ENCODE measurements around the gene HECTD1. TPM values are rescaled to one million over a fixed set of nuclear protein-coding genes. Genes with fewer than 3 reads are reported as not detected.
"Not testable (repeated sequence)": the region's sequence is repeated elsewhere in the genome, so short reads cannot be mapped to it uniquely, and the experiment has no call there.

Gene HECTD1
- total RNA-seq, 1 experiment from 2014 or later: 110 TPM

DNA sequence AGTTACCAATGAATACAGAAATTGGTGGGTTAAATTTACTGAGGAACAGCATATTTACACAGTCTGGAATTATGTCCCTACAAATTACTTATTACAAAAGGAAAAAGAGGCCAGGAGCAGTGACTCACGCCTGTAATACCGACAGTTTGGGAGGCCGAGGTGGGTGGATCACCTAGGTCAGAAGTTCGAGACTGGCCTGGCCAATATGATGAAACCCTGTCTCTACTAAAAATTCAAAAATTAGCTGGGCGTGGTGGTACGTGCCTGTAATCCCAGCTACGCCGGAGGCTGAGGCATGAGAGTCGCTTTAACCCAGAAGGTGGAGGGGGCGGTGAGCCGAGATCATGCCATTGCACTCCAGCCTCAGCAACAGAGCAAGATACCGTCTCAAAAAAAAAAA lies 52.6 kb downstream of the HECTD1 start:
- peak; percentile 6 for DNase-seq (ENCODE audit: low read depth)

DNA sequence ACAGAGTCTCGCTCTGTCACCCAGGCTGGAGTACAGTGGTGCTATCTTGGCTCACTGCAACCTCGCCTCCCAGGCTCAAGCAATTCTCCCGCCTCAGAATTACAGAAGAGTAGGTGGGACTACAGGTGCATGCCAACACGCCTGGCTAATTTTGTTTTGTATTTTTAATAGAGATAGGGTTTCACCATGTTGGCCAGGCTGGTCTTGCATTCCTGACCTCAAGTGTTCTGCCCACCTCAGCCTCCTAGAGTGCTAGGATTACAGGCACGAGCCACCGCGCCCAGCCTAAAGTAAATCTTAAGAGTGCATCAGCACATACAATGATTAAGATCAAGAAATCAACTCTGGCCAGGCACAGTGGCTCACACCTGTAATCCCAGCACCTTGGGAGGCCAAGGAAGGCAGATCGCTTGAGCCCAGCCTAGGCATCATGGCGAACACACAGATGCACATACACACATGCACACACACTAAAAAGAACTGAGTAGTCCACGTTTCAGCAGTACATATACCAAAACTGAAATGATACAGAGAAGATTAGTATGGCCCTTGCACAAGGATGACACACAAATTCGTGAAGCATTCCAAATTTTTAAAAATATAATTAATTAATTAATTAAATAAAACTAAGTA lies 65.0 kb downstream of the HECTD1 start:
- DNase-seq (ENCODE audit: low read depth): no peak

DNA sequence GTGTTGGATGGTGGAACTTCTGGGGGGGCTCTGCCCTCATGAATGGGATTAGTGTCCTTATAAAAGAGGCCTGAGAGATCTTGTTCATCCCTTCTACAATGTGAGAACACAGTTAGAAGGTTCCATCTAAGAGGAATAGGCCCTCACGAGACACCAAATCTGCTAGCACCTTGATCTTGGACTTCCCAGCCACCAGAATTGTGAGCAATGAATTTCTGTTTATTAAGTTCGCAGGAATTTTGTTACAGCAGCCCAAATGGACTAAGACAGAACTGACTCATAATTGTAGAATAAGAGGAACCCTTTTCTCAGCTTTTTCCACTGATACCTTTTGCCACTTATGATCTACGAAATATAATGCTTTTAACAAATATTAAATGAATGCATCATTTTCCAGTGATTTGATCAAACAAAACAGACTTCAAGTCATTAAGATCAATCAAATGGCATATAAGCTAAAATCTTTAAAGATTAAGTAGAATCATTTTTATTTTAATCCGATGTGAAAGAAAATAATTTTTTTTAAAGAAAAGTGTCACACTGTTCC lies 68.2 kb downstream of the HECTD1 start:
- no peak for DNase-seq (ENCODE audit: low read depth)

DNA sequence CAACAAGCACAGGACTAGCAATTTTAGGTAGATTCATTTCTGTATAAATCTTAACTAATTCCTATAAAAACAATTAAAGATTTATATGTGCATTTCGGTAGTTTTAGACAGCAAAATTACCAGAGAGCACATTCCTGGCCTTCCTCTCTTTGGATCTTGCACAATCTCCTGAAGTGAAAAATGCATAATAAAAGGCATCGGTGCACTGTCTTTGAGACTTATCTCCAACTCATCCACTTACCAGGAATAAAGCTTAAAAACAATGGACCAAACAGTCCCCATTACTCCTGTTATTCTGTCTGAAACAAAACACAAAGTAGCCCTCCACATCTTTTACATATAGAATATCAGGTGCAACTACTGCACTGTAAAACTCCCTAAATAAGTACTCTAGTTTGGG lies 69.3 kb downstream of the HECTD1 start:
- DNase-seq (ENCODE audit: low read depth): no peak

DNA sequence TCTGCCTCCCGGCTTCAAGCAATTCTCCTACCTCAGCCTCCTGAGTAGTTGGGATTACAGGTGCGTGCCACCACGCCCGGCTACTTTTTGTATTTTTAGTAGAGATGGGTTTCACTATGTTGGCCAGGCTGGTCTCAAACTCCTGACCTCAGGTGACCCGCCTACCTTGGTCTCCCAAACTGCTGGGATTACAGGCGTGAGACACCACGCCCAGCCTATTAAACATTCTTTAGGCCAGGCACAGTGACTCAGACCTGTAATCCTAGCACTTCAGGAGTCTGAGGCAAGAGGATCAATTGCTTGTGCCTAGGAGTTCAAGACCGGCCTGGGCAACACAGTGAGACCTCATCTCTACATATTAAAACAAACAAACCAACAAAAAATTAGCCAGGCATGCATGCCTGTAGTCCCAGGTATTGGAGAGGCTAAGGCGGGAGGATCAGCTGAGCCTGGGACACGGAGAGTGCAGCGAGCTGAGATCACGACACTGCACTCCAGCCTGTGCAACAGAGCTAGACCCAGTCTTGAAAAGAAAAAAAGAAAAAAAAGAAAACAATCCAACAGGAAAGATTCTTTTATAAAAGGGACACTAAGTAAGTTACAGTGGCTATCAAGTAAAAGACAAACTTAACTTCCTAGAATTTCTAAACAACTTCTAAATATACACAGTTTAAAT lies 70.2 kb downstream of the HECTD1 start:
- peak; percentile 9 for DNase-seq (ENCODE audit: low read depth)

DNA sequence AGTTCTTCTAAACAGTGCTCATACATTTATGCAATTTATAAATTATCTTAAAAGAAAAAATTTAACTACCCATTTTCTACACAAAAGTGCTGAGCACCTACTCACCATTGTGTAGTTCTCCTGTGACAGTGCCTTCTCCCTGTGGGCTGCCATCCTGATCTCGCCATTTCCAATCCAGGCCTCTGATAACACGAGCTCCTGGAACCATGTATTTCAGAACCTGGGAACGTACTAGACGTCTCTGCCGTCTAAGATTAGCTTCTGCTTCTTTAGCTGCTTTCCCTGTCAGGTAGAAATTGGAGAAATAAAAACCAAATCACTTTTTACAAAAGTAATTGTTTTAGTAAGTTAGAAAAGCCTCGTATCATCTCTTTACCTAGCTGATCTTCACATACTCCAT lies 74.5 kb downstream of the HECTD1 start:
- no peak for DNase-seq (ENCODE audit: low read depth)

DNA sequence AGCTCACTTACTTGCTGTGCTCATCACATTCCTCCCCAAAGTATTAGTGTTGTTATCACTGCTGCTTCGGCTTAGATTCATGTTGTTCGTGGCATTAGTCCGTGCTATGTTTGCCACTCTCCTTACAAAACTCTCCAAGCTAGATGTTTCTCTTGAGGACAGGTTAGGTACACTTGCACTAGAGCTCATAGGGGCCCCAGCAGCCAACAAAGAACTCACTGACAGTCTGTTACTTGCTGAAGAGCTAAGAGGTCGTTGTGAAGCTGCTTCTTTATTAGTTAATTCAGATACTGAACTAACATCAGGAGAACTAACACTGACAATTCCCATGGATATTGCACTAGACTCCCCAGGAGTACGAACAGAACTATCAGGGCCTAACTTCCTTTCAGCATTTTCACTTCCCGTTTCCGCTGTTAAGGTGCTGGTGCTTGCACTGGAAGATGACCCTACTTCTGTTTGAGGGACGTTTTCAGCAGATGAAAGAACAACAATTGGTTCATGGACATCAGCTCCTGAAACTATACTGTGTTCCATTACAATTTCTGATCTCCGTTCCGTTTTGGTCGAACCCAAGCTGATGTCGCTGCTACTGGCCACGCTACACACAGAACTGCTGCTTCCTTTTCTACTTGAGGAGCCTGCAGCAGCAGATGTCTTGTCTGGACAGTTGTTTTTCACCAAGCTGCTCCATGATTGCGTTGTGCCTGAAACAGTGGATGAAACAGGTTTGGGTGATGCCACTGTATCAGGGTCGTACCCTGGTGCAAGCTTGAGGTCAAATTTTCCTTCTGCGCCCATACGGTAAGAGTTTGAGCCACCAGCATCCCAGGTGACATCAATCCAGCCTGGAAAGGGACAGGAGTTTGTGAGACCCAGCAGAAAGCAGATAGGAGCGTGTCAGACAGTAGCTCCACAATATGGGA lies 78.7 kb downstream of the HECTD1 start:
- DNase-seq (ENCODE audit: low read depth): no peak

DNA sequence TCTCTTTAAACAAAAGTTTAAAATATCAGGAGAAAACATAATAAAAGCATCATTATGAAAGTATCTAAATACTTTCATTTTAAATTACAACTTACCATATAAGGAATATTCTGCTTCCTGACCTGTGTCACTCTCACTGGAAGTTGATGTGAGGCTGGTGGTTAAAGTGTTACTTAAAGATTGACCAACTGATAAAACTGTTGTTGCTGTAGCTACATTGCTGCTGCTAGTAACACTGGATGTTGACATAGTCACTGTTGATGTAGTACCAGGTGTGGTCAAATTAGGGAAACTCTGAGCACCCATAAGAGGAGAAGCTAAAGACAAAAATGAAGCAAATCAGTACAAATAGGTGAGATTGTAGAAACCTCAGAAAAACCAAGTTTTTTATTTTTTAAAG lies 79.9 kb downstream of the HECTD1 start:
- peak; percentile 37 for DNase-seq (ENCODE audit: low read depth)

DNA sequence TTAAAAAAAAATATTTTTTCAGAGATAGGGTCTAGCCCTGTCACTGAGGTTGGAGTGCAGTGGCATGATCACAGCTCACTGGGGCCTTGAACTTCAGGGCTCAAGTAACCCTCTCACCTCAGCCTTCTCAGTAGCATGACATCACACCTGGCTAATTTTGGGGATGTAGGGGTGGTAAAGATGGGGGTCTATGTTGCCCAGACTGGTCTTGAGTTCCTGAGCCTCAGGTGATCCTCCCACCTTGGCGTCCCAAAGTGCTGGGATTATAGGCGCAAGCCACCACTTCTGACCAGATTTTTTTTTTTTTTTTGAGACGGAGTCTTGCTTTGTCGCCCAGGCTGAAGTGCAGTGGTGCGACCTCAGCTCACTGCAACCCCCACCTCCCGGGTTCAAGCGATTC lies 80.9 kb downstream of the HECTD1 start:
- no peak for DNase-seq (ENCODE audit: low read depth)

DNA sequence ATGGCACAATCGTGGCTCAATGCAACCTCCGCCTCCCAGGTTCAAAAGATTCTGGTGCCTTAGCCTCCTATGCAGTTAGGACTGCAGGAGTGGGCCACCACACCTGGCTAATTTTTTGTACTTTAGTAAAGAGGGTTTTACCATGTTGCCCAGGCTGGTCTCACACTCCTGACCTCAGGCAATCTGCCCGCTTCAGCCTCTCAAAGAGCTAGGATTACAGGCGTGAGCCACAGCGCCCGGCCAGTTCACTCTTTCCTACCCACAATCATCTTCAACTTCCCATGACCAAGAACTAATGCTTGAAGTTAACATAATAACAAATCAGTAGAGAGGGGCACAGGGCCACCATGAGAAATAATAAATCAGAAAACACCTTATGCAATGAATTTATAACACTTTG lies 82.4 kb downstream of the HECTD1 start:
- DNase-seq (ENCODE audit: low read depth): no peak

DNA sequence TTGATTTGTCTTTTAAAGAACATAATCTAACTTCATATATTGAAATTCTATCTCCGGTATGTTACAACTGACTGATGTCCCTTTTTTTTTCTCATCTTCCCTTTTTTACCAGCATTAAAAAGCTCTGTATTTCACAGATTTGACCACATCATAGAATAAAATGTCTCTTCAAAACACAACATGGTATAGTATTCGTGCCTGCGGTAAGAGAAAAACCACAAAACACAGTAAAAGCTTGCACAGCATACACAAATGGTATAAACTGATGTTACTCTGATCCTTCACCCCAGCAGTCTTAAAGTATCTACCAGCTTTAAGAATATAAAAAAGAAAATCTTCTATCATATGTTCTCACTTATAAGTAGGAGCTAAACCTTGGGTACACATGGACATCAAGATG lies 83.4 kb downstream of the HECTD1 start:
- no peak for DNase-seq (ENCODE audit: low read depth)

DNA sequence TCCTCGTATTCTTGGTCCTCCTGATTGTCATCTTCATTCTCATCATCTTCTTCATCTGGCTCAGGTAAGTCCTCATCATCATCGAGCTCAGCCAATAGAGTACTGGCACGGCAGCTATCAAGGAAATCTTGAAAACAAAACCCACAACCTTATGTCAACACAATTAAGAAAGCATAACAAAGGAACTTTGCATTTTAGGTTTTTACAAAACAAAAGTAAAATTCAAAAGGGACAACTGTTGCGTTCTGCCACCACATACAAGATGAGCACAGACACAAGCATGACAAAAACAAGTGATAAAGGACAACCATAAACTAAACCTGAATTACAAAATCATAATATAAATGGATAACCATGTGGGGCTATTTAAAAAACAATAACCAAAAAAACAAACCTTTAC lies 84.7 kb downstream of the HECTD1 start:
- DNase-seq (ENCODE audit: low read depth): no peak

DNA sequence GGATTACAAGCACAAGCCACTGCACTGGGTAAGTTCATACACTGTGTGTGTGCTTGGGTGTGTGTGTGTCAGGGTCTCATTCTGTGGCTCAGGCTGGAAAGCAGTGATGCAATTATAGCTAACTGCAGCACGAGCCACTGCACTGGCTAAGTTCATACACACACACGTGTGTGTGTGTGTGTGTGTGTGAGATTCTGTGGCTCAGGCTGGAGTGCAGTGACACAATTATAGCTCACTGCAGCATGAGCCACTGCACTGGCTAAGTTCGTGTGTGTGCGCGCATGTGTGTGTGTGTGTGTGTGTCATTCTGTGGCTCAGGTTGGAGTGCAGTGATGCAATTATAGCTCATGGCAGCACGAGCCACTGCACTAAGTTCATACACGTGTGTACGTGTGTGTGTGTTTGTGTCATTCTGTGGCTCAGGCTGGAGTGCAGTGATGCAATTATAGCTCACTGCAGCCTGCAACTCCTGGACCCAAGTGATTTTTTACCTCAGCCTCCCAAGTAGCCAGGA lies 85.4 kb downstream of the HECTD1 start:
- no peak for DNase-seq (ENCODE audit: low read depth)

DNA sequence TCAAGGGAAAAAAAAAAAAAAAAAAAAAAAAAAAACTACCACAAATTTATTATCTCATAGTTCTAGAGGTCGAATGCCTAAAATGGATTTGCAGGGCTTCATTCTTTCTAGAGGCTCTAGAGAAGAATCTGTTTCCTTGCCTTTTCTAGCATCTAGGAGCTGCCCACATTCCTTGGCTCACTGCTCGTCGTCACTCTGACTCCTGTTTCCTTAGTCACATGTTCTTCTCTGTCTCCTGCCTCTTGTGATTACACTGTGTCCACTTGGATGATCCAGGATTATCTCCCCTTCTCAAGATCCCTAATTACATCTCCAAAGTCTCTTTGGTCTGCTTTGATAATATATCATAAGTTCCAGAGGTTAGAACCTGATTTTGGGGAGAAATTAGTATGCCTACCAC lies 88.7 kb downstream of the HECTD1 start:
- DNase-seq (ENCODE audit: low read depth): no peak

DNA sequence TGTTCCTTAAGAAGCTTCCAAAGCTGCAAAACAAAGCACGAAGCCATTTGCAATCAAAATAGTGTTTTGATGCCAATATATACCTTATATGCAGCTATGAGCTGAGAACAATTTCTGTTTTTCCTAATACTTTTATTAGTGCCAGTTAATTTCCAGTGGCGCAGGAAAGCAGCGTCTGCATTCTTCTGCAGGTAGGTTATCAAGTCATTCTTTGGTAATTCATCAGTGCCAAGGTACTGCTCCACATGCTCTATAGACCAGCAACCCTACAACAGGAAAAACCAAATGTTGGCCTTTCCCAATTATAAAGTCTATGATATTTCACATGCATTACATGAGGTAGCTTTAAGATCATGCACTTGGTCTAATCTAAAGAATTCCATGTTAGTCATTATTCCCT lies 93.8 kb downstream of the HECTD1 start:
- no peak for DNase-seq (ENCODE audit: low read depth)

DNA sequence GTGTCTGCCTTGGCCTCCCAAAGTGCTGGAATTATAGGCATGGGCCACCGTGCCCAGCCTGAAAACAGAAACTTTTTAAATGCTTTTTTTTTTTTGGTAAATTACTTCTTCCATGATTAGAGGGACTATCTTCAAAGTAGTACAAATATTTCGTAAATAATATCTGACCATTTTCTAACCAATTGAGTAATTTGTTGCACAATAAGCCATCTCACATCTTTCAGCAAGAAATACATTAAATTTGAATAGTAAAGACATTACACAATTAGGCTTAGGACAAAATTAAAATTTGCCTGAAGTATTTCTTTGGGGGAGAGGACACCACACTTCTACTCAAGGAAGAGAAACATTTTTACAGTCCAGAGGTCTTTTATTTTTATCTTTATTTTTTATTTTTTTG lies 96.7 kb downstream of the HECTD1 start:
- DNase-seq (ENCODE audit: low read depth): no peak

DNA sequence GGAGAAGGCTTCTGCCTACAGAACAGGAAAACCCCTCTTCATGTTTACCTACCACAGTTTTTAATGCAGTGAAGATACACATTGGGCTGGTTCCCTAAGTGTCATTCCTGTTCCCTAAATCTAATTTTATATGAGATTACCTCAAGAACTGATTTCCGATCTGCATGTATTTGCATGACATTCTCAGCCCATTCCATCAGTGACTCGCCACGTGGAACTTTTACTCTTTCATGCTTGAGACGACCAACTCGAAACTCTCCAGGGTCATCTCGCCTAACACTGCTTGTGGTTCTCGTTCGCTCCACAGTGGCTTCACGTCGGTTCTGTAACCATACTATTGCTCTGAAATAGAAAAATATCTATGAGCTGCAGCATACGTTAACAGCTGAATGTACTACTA lies 98.3 kb downstream of the HECTD1 start:
- no peak for DNase-seq (ENCODE audit: low read depth)

DNA sequence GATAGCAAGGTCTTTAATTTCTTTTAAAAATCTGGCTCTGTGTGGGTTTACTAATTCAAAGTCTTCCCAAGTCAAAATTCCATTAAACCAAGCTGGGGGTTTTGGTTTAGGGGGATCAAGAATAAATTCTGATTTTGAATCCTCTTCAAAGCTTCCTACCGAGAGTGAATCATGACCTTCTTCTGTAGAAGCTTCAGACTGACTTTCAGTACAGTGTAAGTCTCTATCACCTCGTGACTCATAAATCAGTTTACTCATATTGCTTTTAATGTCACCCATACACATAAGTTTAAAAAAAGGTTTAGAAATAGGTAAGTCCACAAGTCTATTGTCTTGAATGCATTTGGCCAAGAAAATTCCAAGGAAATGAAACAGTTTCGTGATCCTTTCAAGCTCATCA lies 100.8 kb downstream of the HECTD1 start:
- peak; percentile 13 for DNase-seq (ENCODE audit: low read depth)

DNA sequence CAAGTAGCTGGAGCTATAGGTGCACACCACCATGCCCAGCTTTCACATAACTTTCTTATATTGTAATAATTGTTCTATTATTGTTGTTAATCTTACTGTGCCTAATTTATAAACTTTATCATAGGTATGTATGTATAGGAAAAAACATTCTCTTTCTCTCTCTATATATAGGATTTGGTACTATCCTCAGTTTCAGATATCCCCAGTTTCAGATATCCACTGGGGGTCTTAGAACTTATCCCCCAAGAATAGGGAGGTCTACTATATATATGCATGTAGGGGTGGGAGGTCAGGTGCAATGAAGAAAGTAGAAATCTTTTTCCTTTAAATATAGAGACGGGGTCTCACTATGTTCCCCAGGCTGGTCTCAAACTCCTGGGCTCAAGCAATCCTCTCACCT lies 110.5 kb downstream of the HECTD1 start:
- DNase-seq (ENCODE audit: low read depth): no peak

DNA sequence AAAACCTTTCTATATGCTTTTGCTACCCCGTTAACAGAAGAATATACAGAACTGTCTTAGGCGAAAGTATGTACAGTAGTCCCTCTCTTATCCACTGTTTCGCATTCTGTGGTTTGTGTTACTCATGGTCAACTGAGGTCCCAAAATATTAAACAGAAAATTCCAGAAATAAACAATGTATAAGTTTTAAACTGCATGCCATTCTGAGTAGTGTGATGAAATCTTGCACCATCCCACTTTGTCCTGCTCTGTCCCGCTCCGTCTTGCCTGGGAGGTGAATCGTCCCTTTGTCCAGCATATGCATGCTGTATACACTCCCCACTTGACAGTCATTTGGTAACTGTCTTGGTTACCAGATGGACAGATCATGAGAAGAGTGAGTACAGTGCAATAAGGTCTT lies 111.3 kb downstream of the HECTD1 start:
- DNase-seq (ENCODE audit: low read depth): no peak

DNA sequence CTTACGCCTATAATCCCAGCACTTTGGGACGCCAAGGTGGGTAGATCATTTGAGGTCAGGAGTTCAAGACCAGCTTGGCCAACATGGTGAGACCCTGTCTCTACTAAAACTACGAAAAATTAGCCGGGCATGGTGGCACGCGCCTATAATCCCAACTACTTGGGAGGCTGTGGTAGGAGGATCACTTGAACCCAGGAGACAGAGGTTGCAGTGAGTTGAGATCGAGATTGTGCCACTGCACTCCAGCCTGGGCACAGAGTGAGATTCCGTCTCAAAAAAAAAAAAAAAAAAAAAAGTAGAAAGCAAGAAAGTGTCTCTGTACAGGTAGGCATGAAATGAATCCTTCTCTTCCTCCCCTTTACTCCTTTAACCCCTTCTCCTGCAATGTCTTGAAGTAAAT lies 111.8 kb downstream of the HECTD1 start:
- not testable (repeated sequence) for DNase-seq (ENCODE audit: low read depth)

All from M059J (cell line).